ENCODE measurements around the gene CORO1C.

Gene CORO1C

DNA sequence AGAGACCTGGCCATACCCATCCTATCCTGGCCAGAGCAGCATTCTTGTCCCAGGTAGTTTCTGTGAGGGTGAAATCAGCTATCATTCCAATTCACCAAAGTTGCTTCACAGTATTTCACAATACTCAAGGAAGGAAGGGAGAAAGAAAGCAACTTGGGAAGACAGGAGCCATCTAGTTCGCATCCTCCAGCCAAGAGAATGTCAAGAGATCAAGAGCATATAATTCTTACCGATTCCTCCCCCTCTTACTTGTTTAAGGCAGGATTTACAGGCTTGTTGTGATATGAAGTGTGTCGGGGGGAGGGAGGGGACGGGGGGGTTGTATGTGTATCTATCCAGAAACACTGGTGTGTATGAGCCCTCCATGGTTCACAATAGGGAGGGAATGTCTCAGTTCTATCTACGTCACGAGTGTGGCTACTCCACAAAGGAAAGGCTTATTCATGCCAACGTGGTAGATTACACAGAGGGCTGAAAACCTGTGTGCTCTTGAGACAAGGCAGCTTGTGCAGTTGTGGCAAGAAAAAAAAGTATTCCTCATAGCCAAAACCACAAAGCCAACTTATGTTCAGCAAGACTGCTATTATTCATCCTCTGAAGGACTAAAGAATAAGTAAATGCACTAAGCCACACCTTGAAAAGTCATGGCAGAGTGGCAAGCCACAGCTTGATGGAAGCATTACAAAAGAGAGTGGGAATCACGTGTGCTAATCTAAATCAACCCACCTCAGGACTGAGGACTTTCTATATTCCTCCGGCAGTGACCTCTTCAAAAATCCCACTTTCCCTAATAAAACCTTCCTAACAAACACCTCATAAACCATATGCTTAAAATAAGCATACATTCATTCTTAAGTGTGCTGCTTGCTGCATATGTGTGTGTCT lies 35.0 kb downstream of the CORO1C start:
- no peak for DNase-seq

DNA sequence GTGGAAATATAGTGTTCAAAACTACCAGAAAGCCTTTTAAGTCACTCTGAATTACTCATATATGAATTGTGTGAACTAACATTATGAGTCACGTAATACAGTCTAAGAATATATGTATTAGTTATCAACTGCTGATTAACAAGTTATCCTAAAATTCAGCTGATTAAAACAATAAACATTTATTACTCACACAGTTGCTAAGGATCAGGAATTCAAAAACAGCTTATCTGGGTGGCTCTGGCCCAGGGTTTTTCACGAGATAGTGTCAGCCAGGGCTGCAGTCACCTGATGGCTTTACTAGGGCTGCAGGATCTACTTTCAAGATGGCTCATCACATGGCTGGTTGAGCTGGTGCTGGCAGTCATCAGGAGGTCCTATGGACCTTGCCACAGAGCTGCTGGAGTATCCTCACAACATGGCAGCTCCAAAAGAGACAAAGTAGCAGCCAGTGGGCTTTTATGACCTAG lies 36.5 kb downstream of the CORO1C start:
- DNase-seq, result no peak

GRCh38 chr12:108693751-108694150 lies 37.6 kb downstream of the CORO1C start:
- no peak for DNase-seq

GRCh38 chr12:108693186-108693730 lies 38.1 kb downstream of the CORO1C start:
- no peak for DNase-seq

DNA sequence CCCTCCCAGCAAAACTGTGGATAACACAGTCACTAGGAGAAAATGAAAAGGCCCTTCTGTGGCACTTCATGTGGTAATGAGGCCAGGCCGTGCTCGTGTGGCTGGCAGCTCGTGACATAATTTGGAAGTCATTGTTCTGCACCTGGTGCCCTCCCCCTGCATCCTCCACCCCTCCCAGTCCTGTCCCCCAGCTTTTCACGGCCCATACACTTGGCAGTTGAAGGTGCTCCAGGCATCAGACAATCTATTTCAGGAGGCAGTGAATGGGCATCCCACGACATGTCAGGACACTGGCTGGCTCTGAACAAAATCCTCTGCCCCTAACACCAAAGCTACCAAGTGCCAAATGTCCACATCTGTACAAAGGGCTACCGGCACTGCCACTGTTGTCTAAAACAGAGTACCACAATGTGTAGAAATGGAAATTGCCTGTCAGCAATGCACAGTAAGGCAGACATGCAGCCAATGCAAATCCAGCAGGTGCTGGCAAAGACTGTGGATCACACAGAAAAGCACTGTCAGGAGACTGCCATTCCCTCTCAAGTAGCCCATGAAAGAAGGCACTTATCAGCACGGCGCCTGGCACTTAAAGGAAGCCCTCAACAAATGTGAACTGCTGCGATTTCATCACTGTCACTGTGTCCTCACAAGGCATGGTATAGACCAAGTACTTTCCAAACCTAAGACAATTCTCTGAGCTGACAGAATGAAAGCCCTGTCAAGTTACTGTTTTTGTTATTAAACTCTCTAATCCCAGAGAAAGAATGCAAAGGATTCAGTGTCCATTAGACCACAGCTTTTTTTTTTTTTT lies 39.1 kb downstream of the CORO1C start:
- DNase-seq, result peak; percentile 21 to 26

DNA sequence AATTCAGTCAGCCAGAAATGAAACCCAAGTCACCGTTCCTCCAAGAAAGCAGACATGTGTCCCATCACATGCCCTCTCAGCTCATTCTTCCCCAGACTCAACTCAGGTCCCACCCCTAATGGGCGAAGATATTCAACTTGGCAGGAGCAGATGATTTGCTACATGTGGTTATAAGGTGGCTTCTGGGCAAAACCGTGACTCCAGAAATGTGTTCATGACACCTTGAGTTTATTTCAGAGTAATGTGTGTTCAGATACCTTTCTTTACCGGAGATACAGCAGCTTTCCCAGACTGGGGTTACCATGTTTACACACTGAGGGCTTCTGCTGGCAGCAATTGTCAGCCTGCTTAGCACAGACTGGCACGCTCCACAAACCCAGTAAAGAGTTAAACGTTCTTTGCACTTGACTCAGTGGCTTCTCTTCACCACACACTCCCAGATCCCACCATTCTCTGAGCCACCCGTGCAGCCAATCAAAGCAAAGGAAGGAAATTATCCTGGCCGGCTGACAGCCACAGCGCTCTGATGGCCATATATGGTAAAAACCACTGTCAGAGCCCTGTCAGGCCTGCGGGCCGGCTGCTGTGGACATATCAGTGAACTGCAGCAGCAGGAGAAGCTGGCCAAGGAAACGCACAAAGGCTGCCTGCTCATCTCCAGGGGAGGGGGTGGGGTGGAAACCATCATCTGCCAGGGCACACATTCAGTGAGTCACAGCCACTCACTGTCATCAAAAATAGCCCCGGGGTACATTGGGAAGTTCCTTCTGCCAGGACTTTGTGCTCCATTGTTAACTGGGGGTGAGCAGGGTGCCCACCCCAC lies 39.9 kb downstream of the CORO1C start:
- DNase-seq, result peak; percentile 89 to 93

- DNase-seq, result no peak
These were observed 40.7 kb downstream of the CORO1C start for GRCh38 chr12:108690542-108691174.

GRCh38 chr12:108690191-108690518 lies 41.2 kb downstream of the CORO1C start:
- DNase-seq, result no peak

- peak in 1 of 2 experiments; percentile 10 for DNase-seq
These were observed 41.8 kb downstream of the CORO1C start for GRCh38 chr12:108689314-108690190.

- peak; percentile 54 to 62 for DNase-seq
These were observed 44.5 kb downstream of the CORO1C start for GRCh38 chr12:108686780-108687179.

GRCh38 chr12:108685469-108686260 lies 45.7 kb downstream of the CORO1C start:
- DNase-seq, result no peak

GRCh38 chr12:108683906-108684556 lies 47.3 kb downstream of the CORO1C start:
- DNase-seq, result no peak

DNA sequence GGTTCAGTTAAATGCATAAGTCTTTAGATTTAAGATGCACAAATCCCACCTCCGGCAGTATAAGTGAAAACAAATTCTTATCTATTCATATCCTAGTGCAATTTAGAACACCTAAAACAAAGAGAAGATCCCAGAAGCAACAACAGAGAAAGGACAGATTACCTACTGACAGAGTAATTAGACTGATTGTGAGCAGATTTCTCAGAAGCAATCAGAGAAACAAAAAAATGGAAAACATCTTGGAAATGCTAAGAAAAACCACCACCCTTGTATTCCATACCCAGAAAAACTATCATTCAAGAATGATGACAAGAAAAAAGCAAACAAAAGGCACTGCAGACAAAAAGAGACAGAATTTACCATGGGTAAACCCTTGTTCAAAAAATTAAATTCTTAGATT lies 50.0 kb downstream of the CORO1C start:
- DNase-seq, result no peak

DNA sequence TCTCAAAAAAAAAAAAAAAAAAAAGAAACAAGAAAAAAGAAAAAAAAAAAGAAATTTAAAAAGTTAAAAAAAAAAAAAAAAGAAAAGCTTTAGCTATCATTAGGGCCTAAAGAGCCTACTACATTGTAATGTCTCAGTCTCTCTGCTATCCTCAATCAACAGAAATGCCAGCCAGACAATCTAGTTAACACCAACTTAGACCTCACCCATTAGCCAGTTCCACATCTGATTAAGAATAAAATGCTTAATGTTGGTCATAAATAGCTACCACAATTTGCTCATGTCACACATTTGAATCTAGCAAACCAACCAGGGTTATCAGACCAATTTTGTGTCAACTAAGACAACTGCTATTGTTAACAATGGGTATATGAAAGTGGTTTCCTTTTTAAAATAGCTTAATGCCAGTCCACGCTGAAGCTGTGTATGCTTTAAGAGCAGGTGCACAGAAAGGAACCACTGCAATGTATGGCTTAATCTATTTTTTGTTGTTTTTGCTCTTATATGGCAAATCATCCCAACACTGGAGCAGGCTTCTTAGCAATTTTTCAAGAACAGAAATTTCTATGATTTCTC lies 52.1 kb downstream of the CORO1C start:
- DNase-seq, result no peak

DNA sequence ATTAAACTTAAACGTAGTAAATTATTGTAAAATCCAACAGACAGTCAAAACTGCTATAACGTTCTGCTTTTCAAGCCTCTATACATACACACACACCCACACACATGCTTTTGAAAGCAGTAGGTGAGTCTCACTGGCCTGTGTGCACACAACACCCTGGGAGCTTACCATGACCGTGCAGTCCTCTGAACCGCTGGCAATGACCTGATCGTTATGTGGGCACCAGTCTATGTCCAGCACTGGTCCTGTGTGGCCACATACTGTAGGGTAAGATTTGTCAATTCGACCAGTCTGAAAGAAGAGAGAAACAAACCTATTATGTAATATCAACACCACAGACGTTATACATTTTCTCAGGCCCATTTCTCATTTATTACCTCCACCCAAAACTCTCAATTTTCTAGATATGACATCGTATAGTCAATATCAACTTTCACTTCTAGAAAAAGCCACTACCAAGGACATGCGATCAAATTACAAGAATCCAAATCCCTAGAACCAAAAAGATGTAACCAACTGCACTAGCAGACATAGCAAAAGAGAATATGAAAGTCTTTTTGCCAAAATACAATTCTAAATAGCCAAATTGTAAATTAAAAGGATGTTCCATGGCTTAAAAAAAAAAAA lies 53.1 kb downstream of the CORO1C start:
- DNase-seq, result no peak

DNA sequence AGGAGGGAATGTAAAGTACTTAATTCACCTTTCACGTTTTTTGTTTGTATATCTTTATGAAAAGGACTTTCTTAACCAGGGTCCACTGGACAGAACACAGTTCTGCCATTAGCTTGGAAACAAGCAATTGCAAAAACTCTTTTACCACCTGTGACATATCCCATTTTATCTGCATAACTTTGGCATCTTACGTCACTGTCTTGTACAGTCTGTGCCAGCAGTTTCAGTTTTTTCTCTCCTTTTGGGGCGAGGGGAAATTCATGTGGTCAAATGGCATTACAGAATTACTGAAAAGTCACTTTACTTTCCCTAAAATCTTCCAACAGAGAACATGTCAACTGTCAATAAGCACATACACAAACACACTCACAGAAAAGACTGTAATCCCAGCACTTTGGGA lies 53.9 kb downstream of the CORO1C start:
- no peak for DNase-seq

GRCh38 chr12:108676707-108677106 lies 54.6 kb downstream of the CORO1C start:
- DNase-seq, result no peak

DNA sequence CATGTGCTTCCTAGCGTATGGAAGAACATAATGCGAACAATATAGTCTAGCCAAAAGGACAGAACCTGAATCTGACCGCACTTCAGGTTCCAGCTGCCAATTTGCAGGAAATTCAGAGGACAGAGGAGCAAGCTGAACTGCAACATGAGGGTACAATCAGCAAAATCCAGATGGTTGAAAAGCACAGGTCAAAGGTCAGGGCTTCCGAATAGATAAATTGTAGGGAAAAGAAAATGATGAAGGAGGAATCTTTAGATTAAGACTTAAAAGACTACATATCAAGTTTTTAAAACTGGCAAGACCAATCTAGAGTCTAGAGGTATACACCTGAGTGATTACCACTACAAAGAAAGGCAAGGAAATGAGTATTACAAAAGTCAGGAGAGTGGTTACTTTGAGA lies 55.5 kb downstream of the CORO1C start:
- no peak for DNase-seq

GRCh38 chr12:108672054-108672453 lies 59.3 kb downstream of the CORO1C start:
- DNase-seq, result no peak
